HPDE6-E6E7 (cell line): ENCODE data around the gene PACSIN2.
"Not testable (repeated sequence)": the region's sequence is repeated elsewhere in the genome, so short reads cannot be mapped to it uniquely, and the experiment has no call there.

Experiments used
- DNase-seq: peaks from one replicate; pipeline ENCODE4 v3.0.0; 2011; ENCODE audit warnings: missing footprints; ENCODE audit errors: extremely low spot score

PACSIN2 gene, protein sequence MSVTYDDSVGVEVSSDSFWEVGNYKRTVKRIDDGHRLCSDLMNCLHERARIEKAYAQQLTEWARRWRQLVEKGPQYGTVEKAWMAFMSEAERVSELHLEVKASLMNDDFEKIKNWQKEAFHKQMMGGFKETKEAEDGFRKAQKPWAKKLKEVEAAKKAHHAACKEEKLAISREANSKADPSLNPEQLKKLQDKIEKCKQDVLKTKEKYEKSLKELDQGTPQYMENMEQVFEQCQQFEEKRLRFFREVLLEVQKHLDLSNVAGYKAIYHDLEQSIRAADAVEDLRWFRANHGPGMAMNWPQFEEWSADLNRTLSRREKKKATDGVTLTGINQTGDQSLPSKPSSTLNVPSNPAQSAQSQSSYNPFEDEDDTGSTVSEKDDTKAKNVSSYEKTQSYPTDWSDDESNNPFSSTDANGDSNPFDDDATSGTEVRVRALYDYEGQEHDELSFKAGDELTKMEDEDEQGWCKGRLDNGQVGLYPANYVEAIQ

GRCh38 chr22:43014869-43015676 lies at the start of gene PACSIN2:
PACSIN2 (minus strand) TSS chr22:43015149; CDS start chr22:42912080, 103,069 bp downstream.
- peak; percentile 98 for DNase-seq

- DNase-seq, result no peak
Measured at GRCh38 chr22:43060183-43060582, 45.2 kb upstream of the PACSIN2 start.

DNA sequence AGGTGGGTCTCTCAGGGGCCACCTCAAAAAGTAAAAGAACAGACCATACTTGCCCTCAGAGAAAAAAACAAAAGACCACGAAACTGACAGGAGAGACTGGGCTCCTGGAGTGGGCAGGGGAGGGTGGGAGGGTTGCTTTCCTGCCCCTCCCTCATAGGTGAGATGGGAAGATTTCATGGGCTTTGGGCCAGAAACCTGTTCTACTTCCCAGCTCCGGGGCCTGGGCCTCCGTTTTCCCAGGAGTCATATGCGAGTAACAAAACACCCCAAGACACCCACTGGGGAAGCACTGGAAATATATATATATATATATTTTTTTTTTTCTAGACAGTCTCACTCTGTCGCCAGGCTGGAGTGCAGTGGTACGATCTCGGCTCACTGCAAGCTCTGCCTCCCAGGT lies 42.7 kb upstream of the PACSIN2 start:
- no peak for DNase-seq

DNA sequence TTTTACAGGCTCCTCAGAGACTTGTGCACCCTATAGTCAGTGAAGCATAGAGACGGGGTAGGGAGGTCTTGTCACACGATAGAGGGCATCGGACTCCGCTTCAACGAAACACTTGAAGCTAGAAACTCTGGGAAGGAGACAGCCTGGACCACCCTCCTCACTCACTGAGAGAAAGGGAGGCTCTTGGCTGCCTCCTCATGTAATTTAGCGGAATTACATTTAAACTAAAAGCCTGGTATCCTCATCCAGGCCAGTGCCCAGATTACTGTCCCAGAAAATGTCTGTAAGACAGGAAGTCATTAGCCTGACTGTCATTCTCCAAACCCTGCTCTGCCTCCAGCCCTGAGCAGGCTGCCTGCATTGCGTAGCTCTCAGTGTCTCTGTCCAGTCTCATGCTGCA lies 38.2 kb upstream of the PACSIN2 start:
- no peak for DNase-seq

DNA sequence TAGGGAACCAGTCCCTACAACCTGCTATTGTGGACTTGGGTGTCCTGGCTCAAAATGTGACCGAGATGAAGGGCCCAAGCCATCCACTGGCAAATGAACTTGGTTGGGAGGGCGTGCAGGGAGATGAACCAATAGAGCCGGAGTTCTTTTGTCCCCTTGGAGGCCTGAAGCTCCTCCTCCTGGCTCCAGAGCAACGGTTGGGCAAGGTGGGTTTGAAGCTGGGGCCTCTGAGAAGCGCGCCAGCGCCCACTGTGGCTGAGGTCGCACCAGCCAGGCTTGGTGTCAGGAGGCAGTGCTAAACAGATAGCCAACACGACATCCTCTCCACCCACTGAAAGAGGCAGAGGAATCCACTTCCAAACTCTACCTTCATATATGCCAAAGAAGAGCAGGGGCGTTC lies 36.0 kb upstream of the PACSIN2 start:
- no peak for DNase-seq

- no peak for DNase-seq
Measured at GRCh38 chr22:43047605-43048004, 32.7 kb upstream of the PACSIN2 start.

GRCh38 chr22:43044290-43044712 lies 29.4 kb upstream of the PACSIN2 start:
- DNase-seq, result no peak

DNA sequence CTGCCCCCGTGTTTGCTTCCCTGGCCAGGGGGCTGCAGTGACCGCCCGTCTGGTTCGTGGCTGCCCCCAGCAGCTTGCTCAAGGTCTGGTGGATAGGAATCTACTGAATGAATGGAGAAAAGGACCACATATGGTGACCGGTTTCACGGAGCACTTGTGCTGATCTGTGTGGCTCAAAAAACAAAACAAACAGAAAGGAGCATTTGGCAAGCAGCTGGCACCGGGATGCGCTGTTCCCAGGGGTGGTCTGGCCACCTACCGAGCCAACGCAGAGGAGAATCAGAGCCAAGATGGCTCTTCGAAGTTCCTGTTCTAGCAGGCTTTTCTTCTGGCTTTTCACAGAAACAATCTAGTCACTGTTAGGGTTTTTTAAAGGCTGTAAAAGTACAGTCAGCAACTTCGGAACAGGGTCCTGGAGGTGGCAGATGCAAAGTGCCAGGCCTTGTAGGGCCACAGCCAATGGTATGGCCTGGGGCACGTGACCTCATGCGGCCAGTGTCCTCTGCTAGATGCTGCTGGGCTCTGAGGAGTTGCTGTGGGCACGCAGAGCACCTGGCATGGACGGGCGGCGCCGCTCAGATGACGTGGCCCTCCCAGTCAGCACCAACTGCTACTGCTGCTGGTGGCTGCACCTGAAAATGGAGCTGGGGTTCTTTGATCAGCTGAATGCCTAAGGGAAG lies 27.3 kb upstream of the PACSIN2 start:
- no peak for DNase-seq

- no peak for DNase-seq
Measured at GRCh38 chr22:43039800-43040199, 24.9 kb upstream of the PACSIN2 start.

GRCh38 chr22:43038325-43038724 lies 23.4 kb upstream of the PACSIN2 start:
- DNase-seq, result no peak

DNA sequence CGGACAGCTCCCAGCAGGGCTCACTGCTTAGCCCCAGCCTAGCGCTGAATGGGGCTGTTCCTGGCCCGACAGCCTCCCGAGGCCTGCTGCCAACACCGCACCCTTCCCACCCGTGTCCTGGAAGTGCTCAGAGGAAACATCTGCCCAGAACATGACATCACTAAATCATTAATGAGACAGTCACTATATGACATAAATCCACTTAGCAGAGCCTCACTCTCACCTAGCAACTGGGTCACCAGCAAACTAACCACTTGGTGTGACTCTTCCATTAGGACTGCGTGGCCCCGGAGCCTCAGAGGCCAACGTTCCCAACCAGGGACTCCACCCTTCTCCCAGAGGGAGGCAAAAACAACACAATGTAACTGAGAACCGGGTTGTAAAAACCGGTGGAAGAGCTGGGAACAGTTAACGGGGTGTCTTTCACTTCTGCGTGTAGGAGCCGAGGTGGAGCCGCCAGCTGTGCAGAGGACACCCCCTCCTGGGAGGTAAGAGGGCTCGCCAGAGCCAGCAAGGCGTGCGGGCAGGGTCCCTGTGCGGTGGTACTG lies 21.4 kb upstream of the PACSIN2 start:
- DNase-seq, result no peak

- no peak for DNase-seq
Measured at GRCh38 chr22:43035250-43035649, 20.3 kb upstream of the PACSIN2 start.

DNA sequence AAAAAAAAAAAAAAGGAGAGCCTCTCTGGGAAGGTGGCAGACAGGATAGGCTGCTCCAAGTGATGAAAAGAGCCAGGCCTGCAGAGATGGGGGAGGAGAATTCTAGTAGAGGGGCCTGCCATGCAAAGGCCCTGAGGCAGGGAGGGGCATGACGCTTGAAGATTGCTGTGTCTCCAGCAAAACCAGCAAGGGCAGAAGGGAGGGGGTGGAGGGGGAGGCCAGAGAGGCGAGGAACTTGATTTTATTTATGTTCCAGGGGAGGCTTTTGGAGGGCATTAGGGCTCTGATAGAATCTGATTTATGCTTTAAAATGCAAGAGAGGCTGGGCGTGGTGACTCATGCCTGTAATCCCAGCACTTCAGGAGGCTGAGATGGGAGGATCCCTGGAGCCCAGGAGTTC lies 16.7 kb upstream of the PACSIN2 start:
- no peak for DNase-seq

DNA sequence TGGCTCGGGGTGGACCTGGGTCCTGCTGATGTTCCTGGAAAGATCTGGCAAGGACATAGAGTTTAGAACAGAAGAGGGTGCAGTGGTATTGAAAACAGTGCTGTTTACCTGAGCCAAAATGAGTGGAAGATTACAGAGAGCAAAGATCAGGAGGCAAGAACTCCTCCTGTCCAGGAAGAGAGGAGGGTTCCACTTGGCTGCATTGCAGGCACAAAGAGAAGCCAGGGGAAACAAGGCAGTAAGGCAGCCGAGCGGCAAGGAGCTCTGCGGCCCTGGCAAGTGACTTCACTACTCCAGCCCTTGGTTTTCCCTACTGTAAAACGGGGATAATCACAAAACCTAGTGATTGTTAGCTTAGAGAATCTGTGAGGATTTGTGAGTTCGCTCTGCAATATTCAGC lies 3.7 kb upstream of the PACSIN2 start:
- no peak for DNase-seq

GRCh38 chr22:43017525-43018460 lies 2.8 kb upstream of the PACSIN2 start:
- DNase-seq, result no peak

GRCh38 chr22:43016150-43016549 lies 1.2 kb upstream of the PACSIN2 start:
- not testable (repeated sequence) for DNase-seq

GRCh38 chr22:43015677-43016042 lies 711 bp upstream of the PACSIN2 start:
- DNase-seq, result no peak

GRCh38 chr22:43014316-43014868 lies 557 bp downstream of the PACSIN2 start:
- DNase-seq, result no peak

DNA sequence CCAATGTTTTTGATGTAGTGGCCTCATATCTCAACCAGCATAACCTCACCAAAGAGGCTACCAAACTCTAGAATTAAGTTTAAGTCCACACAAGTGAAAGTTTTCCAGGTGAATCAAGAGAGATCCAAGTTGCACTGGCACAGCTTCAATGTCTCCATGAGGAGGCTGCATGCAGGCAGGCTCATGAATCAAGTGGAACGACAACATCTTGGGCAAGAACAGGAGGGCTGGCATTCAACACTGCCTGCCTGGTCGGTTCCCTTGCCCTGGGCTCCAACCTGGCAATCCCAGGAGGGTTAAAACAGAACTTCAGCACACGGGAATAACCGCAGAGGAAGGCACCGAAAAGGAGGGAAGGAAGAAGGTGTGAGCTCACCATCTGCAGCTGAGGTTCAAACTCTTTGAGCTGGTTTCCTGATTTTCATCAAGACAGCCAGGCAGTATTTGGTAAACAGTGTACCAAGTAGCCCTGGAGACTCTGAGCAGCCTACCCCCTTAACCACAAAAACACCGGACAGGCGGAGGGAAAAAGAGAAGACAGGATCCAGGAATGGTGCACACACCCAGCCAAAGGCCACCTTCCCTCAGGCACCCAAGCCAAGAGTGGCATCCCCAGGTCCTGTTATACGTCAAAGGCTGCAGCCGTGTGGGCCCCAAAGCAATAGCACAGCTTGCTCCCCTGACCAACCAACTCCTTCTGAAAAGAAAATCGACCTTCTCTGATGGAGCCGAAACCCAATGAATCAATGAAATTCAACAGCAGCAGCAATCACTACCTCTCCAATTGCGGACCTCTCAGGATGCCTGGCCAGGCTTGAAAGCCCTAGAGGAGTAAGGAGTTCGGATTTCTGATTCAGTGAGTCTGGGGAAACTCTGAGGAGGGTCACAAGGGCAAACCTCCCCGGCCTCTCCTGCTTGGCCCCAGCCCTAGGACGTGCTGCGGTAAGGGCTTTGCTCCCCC lies 1.3 kb downstream of the PACSIN2 start:
- no peak for DNase-seq
